NCI-H2029 treated with DMSO at 0.1 percent for 48 hours (cell line): Measurements from ENCODE around the gene NFIX.
A peak's percentile ranks its signal among the peaks of the same experiment; 100 is the strongest.
"Not testable (repeated sequence)": the region's sequence is repeated elsewhere in the genome, so short reads cannot be mapped to it uniquely, and the experiment has no call there.

Experiments
- DNase-seq: peaks from one replicate; lab custom pipeline; 2025; lab: John Stamatoyannopoulos, UW

Gene NFIX

DNA sequence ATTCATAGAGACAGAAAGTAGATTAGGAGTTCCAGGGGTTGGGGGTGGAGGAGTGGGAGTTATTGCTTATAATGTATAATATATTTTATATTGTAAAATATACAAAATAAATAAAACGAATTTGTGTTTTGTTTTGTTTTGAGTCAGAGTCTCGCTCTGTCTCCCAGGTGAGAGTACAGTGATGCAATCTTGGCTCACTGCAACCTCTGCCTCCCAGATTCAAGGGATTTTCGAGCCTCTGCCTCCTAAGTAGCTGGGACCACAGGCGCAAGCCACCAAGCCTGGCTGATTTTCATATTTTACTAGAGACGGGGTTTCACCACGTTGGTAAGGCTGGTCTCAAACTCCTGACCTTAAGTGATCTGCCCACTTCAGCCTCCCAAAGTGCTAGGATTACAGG lies 35.8 kb upstream of the NFIX start:
- no peak for DNase-seq

DNA sequence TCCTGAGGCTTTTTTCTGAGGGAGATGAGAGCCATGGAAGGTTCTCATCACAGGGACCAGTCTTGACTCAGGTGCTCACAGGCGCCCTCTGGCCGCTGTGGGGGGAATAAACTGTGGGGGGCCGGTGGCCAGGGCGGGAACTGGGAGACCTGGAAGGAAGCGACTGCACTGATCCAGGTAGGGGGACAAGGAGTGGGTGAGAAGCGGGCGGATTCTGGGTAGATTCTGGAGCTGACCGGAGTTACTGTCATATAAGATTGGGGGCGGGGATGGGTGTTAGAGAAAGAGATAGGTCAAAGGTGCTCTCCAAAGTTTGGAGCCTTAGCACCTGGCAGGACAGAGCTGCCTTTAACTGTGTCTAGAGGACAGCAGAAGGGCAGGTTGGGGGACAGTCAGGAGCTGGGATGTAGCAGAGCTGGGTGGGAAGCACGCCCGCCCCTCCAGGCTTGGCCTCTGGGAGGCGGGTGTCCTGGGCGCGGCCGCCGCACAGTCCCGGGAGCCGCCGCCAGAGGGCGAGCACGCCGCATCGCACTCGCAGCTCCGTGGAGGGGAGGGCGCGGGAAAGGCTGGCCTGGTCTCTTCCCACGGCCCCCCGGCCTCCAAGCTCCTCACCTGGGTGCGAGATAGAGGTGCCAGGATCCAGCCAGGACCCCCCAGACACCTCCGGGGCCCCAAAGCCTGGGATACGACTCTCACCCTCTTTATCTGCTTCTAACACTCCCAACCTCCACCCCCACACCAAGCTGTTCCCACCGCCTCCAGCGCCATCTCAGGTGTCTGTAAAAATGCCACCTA lies 30.1 kb upstream of the NFIX start:
- DNase-seq: peak; percentile 55

DNA sequence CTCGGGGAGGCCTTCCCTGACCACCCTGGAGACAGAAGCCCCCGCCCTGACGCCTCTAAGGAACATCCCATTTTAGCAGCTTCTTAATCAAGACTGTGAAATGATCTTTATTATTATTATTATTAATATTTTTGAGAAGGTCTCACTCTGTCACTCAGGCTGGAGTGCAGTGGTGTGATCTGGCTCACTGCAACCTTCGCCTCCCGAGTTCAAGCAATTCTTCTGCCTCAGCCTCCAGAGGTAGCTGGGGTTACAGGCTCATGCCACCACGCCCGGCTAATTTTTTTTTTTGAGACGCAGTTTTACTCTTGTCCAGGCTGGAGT lies 29.5 kb upstream of the NFIX start:
- no peak for DNase-seq

- no peak for DNase-seq
Measured at GRCh38 chr19:12967907-12968306, 27.4 kb upstream of the NFIX start.

GRCh38 chr19:12969292-12969988 lies 25.8 kb upstream of the NFIX start, which contains the start of gene DAND5:
Gene DAND5 (plus strand): TSS chr19:12969576. CDS start chr19:12969661, 85 bp downstream.
- DNase-seq: no peak

DNA sequence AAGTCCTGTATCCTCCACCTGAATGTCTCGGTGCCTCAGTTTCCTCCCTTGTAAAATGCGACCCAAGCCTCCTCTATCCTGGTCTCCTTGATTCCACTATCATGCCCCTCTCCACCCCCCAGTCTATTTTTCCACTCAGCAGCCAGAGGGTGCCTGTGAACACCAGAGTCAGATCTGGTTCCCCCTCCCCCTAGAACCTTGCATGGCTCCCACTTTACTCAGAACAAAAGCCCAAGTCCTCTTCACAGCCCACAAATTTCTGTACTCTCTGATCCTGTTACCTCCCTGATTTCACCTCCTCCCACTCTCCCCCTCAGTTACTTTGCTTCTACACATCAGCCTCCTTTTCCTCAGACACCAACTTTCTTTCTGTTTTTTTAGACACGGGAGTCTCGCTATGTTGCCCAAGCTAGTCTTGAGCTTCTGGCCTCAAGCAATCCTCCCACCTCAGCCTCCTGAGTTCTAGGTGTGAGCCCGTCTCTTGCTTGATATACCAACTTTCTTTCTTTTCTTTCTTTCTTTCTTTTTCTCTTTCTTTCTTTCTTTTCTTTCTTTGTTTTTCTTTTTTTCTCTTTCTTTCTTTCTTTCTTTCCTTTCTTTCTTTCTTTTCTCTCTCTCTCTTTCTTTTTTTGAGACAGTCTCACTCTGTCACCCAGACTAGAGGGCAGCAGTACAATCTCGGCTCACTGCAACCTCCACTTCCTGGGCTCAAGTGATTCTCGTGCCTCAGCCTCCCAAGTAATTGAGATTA lies 25.0 kb upstream of the NFIX start:
- no peak for DNase-seq

DNA sequence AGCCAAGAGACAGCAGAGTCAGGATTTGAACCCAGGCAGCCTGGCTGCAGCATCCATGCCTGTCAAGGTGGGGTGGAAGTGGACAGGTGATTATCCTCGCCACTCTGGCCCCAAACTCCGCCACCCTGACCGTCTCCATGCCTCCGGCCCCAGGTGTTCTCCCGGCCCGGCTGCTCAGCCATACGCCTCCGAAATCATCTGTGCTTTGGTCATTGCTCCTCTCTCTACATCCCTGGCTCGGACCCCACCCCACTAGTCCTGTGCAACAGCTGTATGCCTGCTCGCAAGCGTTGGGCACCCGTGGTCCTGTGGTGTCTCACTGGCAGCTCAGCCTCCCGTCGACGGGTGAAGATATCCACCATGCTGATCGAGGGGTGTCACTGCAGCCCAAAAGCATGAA lies 22.0 kb upstream of the NFIX start:
- no peak for DNase-seq

- no peak for DNase-seq
Measured at GRCh38 chr19:12974301-12975220, 20.7 kb upstream of the NFIX start.

- DNase-seq: no peak
Measured at GRCh38 chr19:12975221-12975741, 20.0 kb upstream of the NFIX start.

GRCh38 chr19:12976109-12976508 lies 19.2 kb upstream of the NFIX start:
- DNase-seq: not testable (repeated sequence)

- no peak for DNase-seq
Measured at GRCh38 chr19:12979974-12980373, 15.3 kb upstream of the NFIX start.

DNA sequence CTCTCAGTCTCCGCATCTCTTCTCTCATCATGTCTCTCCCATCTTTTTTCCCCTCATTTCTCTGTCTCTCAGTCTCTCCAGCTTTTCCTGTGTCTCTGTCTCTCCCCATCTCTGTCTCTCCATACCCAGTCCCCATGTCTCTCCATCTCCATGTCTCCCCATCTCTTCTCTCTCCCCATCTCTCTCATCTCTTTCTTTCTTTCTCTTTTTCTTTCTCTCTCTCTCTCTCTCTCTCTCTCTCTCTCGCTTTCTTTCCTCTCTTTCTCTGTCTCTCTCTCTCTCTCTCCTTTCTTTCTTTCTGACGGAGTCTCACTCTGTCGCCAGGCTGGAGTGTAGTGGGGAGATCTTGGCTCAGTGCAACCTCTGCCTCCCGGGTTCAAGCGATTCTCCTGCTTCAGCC lies 12.6 kb upstream of the NFIX start:
- no peak for DNase-seq

DNA sequence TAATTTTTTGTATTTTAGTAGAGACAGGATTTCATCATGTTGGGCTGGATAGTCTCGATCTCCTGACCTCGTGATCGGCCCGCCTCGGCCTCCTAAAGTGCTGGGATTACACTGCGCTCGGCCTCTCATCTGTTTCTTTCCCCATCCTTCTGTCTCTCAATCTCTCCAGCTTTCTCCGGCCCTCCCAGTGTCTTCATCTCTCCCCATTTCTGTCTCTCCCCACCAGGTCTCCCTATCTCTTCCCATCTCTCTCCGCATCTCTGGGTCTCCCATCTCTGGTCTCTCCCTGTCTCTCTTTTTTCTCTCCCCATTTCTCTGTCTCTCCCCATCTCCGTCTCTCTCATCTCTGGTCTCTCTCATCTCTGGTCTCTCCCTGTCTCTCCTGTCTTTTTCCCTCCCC lies 12.2 kb upstream of the NFIX start:
- DNase-seq: no peak

DNA sequence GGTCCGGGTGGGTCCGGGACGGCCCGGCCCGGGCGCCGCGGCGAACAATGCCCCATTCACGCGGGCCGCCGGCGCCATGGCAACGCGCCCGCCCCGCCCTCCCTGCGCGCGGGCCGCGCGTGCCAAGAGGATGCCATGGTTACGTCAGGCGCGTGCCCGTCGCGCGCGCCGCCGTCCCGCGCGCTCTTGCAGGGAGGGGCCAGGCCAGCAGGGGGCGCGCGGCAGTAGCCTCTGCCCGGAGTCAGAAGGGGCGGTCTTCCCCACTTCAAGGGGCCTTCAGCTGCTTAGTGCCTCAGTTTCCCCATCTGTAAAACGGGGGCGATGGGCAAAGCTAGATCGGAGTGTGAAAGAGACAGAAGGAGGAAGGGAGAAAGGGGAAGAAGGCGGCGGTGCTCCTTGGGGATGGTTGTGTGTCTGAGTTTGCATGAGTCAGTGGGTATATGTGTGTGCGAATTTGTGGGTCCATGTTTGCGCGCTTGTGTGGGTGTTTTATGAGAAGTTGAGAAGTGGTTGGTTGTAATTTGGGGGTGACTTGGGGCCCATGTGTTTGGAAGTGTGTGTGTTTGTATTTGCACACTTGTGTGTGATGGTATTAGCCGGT lies 11.6 kb upstream of the NFIX start:
- DNase-seq: peak; percentile 18

- DNase-seq: no peak
Measured at GRCh38 chr19:12984143-12984627, 11.1 kb upstream of the NFIX start.

DNA sequence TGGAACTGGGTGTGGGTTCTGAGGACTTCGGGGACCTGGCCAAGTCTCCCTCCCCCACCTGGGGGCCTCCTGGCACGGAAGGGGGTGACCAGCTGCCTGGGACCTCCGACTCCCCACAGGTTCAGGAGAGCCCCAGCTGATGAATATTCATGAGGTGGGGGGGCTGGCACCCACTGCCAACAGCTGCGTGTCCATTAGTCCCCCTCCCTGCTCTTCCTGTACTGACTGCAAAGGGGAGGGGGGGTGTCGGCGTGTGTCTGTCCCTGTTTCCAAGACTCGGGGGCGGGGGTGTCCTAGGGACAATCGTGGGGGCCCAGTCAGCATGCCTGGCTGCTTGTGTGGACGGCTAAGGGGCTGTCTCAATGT lies 10.6 kb upstream of the NFIX start:
- DNase-seq: no peak

DNA sequence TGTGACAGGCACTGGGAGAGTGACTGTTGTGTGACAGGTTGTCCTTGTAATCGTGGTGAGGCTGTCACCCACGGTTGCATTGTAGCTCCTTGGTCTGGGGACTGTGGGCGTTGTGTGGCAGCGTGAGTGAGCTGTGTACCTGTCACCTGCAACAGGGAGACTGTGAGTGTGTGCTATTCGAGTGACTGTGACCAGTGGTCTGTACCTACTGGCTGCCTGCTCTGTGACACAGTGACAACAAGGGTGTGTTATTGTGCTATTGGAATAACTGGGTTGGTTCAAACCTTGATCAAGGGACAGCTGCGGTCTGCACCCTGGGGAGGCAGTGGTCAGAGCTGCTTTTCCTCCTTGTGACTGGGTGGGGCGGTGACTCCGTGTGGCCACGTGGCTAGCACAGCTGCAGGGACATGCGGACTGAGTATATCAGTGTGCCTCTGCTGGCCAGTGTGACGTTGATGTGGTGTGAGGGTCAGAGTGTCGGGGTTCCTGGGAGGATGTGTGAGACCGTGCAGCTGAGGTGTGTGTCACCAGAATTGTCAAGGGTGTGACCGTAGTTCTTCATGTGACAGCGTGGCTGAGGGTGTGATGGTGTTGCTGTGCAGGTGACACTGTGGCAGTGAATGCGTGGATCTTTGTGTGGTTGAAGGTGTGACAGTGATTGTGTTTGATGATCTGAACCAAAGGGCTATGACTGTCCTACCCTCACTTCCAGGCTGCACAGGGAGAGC lies 10.1 kb upstream of the NFIX start:
- no peak for DNase-seq

DNA sequence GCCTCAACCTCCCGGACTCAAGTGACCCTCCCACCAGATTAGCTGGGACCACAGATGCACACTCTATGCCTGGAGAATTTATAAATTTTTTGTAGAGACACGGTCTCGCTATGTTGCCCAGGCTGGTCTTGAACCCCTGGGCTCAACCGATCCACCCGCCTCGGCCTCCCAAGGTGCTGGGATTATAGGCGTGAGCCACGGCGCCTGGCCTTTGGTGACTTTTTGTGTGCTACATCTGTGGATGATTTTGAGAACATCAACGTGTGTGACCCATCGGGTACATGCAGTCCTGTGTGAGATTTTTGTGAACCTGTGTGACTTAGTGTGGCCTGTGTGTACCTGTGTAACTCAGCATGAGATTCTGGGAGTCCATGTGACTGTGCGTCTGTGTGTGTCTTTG lies 8.5 kb upstream of the NFIX start:
- DNase-seq: no peak

DNA sequence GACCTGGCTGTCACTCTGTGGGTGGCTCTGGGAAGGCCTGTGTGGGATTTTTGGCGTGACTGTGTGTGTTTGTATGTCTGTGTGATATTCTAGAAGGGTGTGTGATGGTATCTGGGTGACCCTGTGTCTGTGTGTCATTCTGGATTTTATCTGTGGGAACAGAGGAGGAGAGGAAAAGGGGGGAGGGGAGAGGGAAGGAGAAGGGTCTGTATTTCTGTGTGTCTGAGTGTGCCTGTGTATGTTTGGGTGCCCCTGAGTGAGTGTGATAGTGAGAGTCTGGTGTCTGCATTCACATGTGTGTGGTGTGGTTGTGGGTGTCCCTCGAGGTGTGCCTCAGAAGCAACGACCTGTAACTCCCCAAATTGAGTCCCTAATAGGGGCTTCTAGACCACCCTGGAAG lies 8.1 kb upstream of the NFIX start:
- no peak for DNase-seq

DNA sequence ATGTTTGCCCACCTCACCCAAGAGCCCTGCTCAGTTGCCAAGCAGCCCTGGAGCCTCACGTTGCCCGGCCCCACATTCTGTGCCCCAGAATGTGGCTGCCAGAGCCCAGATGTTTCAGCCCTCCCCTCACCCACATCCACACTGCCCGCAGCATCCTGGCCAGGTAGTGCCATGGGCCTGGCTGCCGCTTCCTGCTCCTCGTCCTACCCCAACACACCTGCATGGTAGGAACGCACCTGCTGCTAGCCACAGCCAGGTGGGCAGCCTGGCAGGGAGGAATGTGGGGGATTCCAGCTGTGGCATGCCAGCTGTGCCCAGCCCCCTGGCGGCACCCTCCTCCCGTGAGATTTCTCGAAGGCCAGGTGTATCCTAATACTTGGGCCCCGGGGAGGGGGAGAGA lies 7.5 kb upstream of the NFIX start:
- DNase-seq: no peak

DNA sequence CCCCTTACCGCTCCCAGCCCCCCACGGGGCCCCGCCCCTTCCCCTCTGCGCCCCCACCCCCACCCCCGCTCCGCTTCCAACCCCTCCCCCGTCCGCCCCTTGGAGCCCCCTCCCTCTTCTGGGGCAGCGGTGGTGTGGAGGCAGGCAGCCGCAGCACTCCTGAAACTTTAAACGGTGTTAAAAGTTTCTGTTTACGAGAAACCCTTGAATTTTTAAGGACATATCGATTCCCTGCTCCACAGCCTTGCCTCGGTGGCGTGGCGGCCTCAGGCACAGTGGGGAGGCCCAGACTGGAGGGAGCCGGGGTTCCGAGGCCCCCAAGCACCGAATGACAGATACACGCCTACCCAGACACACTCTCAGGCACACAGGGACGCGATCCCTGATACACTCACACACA lies 4.8 kb upstream of the NFIX start:
- no peak for DNase-seq
